Measurements from ENCODE around the gene ADD2.

The ADD2 gene

DNA sequence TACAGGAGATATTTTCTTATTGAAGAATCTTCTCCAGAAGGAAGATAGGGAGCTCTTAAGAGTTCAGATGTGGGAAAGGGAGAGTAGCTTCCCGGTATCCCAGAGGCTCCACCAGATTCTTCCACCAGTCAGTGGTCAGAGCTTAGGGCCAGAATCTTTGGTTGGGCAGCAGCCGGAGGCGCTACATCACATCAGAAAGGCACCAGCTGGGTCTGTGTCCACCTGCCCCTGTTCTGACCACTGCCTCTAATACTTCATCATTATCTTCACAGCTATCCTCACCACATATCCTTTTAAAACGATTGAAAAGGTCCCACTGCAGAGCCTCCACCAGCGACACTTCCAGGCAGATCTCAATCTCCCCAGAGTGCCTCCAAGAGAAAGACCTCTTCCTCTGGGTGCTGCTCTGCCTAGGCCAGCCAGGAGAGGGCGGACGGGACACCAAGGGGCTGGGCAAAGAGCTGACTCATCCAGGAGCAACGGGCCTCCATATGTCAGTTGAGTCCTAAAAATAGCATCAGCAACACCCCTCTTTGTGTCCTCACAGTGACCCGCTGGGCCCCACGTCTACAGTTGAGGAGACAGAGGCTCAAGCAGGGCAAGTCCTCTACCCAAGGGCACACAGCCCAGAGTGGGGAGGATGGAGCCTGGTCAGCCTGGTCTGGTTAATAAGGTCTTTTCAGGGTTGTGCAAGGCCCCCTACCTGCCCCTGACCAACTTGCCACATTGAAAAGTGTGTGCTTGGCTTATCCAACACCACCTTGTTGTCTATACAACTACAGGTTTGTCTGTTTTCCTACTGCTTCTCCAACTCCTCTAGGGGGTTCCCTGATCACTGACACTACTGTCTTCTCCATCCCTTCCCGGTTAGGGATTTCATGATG, 81.2 kb downstream of the ADD2 start:
- TF ChIP-seq, protein P1, sequence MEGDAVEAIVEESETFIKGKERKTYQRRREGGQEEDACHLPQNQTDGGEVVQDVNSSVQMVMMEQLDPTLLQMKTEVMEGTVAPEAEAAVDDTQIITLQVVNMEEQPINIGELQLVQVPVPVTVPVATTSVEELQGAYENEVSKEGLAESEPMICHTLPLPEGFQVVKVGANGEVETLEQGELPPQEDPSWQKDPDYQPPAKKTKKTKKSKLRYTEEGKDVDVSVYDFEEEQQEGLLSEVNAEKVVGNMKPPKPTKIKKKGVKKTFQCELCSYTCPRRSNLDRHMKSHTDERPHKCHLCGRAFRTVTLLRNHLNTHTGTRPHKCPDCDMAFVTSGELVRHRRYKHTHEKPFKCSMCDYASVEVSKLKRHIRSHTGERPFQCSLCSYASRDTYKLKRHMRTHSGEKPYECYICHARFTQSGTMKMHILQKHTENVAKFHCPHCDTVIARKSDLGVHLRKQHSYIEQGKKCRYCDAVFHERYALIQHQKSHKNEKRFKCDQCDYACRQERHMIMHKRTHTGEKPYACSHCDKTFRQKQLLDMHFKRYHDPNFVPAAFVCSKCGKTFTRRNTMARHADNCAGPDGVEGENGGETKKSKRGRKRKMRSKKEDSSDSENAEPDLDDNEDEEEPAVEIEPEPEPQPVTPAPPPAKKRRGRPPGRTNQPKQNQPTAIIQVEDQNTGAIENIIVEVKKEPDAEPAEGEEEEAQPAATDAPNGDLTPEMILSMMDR (IDR thresholded peaks at IDR 0.05; ENCODE audit: unreplicated experiment in 3 of 3), result no peak
- Mint-ChIP-seq H3K4me1 (peaks cover 4% of the 10 kb centered on the region), H3K9me3 (no peaks in the 10 kb centered on the region), H3K27me3 (ENCODE audit: low read depth) (no peaks in the 10 kb centered on the region), H3K4me3 (no peak overlapping the region), H3K27ac (no peak overlapping the region), H3K36me3 (ENCODE audit: low read depth) (no peaks in the 10 kb centered on the region)

DNA sequence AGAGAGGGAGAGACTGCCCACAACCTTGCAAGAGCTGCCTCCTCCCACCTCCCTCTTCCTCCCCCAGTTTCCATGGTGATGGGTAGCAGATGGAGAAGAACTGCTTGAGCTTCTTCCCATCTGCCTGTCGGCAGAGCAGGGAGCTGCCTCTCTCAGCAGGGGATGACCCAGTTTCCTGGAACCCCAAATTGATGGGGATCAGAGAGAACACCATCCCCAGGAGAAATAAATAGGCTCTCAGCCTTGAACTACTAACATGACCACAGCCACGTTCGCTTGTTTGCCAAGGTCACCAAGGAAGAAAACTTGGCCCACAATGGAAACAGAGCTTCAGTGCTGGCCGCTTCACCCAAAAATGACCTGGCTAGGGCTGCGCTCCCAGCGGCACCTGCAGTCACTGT, 82.2 kb downstream of the ADD2 start:
- H3K4me3 Mint-ChIP-seq, result no peak overlapping the region
- H3K4me1 Mint-ChIP-seq, result peaks cover 4% of the 10 kb centered on the region
- H3K36me3 Mint-ChIP-seq (ENCODE audit: low read depth), result no peaks in the 10 kb centered on the region
- TF ChIP-seq, protein P1 (IDR thresholded peaks at IDR 0.05; ENCODE audit: unreplicated experiment in 3 of 3), result no peak
- no peaks in the 10 kb centered on the region for H3K27me3 Mint-ChIP-seq (ENCODE audit: low read depth)
- H3K27ac Mint-ChIP-seq, result no peak overlapping the region
- no peaks in the 10 kb centered on the region for H3K9me3 Mint-ChIP-seq

DNA sequence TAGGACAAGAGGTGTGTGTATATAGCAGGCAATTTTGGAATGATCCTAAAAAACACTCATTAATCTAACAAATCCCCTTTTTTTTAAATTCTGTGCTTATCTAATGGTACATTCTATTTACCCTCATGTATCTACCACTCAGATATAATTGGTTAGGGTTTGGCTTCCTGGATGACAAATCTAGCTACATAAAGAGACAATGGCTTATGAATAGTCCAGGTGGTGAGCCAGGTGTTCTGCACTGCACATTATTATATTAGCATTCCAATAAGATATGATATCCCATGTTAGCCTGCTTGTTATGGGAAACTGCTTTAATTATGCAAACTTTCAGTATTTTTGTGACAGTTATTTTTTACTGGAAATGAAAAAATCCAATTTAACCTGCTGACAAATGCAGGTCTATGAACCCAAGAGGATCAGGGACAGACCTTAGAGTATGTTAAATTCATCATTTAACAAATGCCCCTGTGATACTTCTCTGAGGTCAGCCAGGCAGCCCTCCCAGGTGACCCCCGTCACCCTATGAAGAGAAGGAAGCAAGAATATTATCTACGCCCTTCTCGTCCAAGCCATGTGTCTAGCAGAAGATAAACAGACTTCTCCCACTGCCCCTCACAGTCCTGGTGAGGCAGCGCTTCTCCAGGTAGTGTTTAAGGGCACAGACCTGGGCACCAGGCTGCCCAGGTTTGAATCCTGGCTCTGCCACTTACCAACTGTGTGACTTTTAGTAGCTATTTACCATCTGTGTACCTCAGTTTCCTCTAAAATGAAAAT, 83.0 kb downstream of the ADD2 start:
- TF ChIP-seq, protein P1 (IDR thresholded peaks at IDR 0.05; ENCODE audit: unreplicated experiment in 3 of 3), result no peak
- H3K27ac Mint-ChIP-seq, result no peak overlapping the region
- no peaks in the 10 kb centered on the region for H3K36me3 Mint-ChIP-seq (ENCODE audit: low read depth)
- H3K9me3 Mint-ChIP-seq, result no peaks in the 10 kb centered on the region
- H3K27me3 Mint-ChIP-seq (ENCODE audit: low read depth), result no peaks in the 10 kb centered on the region
- H3K4me3 Mint-ChIP-seq, result no peak overlapping the region
- H3K4me1 Mint-ChIP-seq, result peaks cover 4% of the 10 kb centered on the region

DNA sequence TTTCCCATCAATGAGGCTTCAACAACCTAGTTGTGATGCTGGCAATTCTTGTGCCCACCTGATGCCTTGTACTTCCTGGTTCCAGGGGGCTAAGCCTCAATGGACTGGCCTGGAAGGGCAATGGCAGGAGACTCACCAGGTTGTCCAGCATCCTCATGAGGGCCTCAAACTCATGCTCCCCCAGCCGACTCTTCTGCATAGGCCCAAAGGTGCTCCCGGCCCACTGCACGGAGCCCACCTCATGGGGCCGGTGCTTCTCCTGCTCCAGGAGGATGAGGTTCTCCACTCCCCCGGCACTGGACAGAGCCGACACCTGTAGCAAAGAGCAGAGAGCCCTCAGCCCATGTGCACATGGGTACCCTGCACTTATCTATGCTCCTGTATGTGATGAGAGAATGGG, 84.5 kb downstream of the ADD2 start:
- Mint-ChIP-seq H3K27ac (no peak overlapping the region), H3K4me3 (no peak overlapping the region), H3K27me3 (ENCODE audit: low read depth) (no peaks in the 10 kb centered on the region), H3K4me1 (peaks cover 11% of the 10 kb centered on the region), H3K36me3 (ENCODE audit: low read depth) (no peaks in the 10 kb centered on the region), H3K9me3 (no peaks in the 10 kb centered on the region)
- TF ChIP-seq, protein P1 (IDR thresholded peaks at IDR 0.05; ENCODE audit: unreplicated experiment in 3 of 3), result no peak

DNA sequence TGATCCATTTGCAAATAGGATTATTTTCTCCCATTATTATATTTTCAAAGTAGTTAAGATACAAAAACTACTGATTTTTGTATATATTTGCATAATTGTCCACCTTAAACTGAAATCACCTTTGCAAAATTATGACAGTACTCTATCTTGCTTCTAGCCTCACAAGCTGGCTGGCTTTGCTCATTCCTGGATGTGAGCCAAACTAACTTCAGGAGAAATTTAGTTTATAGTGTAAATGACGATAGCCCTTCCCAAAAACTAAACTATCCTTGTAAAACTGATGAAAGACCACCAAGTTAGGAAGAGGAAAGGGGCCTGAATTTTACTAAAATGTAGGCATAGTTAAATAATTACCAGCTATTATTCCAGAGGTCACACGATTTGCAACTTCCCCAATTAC, 87.3 kb downstream of the ADD2 start:
- Mint-ChIP-seq H3K4me3 (no peak overlapping the region), H3K27me3 (ENCODE audit: low read depth) (no peaks in the 10 kb centered on the region), H3K27ac (no peak overlapping the region), H3K9me3 (no peaks in the 10 kb centered on the region), H3K4me1 (peaks cover 7% of the 10 kb centered on the region), H3K36me3 (ENCODE audit: low read depth) (peaks cover 3% of the 10 kb centered on the region)
- TF ChIP-seq, protein P1 (IDR thresholded peaks at IDR 0.05; ENCODE audit: unreplicated experiment in 3 of 3), result no peak

Data from nephron (organoid).